ENCODE data around the gene PAH. TPM values are rescaled to one million over a fixed set of nuclear protein-coding genes. Genes with fewer than 3 reads are reported as not detected.

PAH gene
- total and polyA plus RNA-seq, 5 donors from 2014 or later, result not detected

- Histone ChIP-seq H3K4me3 (ENCODE audit: low read depth, low read length) (no peak overlapping the region), H3K4me1 (ENCODE audit: control insufficient read depth, insufficient read depth, low read length, poor library complexity, severe bottlenecking) (no peaks in the 10 kb centered on the region), H3K27me3 (ENCODE audit: control insufficient read depth, insufficient read depth, low read length) (peaks cover 5% of the 10 kb centered on the region), H3K9me3 (ENCODE audit: control insufficient read depth in 2 of 2, low read length in 2 of 2) (no peaks in the 10 kb centered on the region), H3K36me3 (ENCODE audit: control insufficient read depth, insufficient read depth, low read length) (no peaks in the 10 kb centered on the region), H3K27ac (ENCODE audit: insufficient read depth, low read length, poor library complexity, severe bottlenecking) (no peak overlapping the region)
- Mint-ChIP-seq H3K27ac (no peak overlapping the region), H3K9me3 (peaks cover 0 to 2% (median 0%) of the 10 kb centered on the region in 7 donors), H3K4me1 (no peaks in the 10 kb centered on the region), H3K27me3 (peaks cover 9% of the 10 kb centered on the region), H3K4me3 (no peak overlapping the region), H3K36me3 (no peaks in the 10 kb centered on the region)
- DNase-seq (no peak), ATAC-seq (ENCODE audit: low read depth in 2 of 2) (no peak)
These were observed 31.8 kb downstream of the PAH start for GRCh38 chr12:102885043-102885932.

GRCh38 chr12:102883204-102883799 is 33.7 kb downstream of the PAH start:
- Histone ChIP-seq H3K36me3 (ENCODE audit: control insufficient read depth, insufficient read depth, low read length) (no peaks in the 10 kb centered on the region), H3K27ac (ENCODE audit: insufficient read depth, low read length, poor library complexity, severe bottlenecking) (no peak overlapping the region), H3K4me1 (ENCODE audit: control insufficient read depth, insufficient read depth, low read length, poor library complexity, severe bottlenecking) (no peaks in the 10 kb centered on the region), H3K27me3 (ENCODE audit: control insufficient read depth, insufficient read depth, low read length) (peaks cover 5% of the 10 kb centered on the region), H3K9me3 (ENCODE audit: control insufficient read depth in 2 of 2, low read length in 2 of 2) (no peaks in the 10 kb centered on the region), H3K4me3 (ENCODE audit: low read depth, low read length) (no peak overlapping the region)
- peaks cover 0 to 3% (median 0%) of the 10 kb centered on the region in 4 donors for H3K4me1 Mint-ChIP-seq
- H3K9me3 Mint-ChIP-seq, result peaks cover 0 to 2% (median 0%) of the 10 kb centered on the region in 7 donors
- H3K4me3 Mint-ChIP-seq, result no peak overlapping the region
- H3K27me3 Mint-ChIP-seq, result no peaks in the 10 kb centered on the region
- H3K27ac Mint-ChIP-seq, result no peak overlapping the region
- ATAC-seq (ENCODE audit: low read depth in 2 of 2) (no peak), DNase-seq (peak; percentile 5 to 27 (median 16))
- H3K36me3 Mint-ChIP-seq, result no peaks in the 10 kb centered on the region

- Histone ChIP-seq H3K27ac (ENCODE audit: insufficient read depth, low read length, poor library complexity, severe bottlenecking) (no peak overlapping the region), H3K4me3 (ENCODE audit: low read depth, low read length) (no peak overlapping the region), H3K27me3 (ENCODE audit: control insufficient read depth, insufficient read depth, low read length) (peaks cover 5% of the 10 kb centered on the region), H3K36me3 (ENCODE audit: control insufficient read depth, insufficient read depth, low read length) (no peaks in the 10 kb centered on the region), H3K4me1 (ENCODE audit: control insufficient read depth, insufficient read depth, low read length, poor library complexity, severe bottlenecking) (no peaks in the 10 kb centered on the region), H3K9me3 (ENCODE audit: control insufficient read depth in 2 of 2, low read length in 2 of 2) (no peaks in the 10 kb centered on the region)
- Mint-ChIP-seq H3K9me3 (peaks cover 0 to 2% (median 0%) of the 10 kb centered on the region in 7 donors), H3K4me3 (no peak overlapping the region), H3K27me3 (no peaks in the 10 kb centered on the region), H3K4me1 (peaks cover 0 to 3% (median 0%) of the 10 kb centered on the region in 4 donors), H3K27ac (no peak overlapping the region), H3K36me3 (no peaks in the 10 kb centered on the region)
- DNase-seq, result no peak
- no peak for ATAC-seq (ENCODE audit: low read depth in 2 of 2)
These were observed 36.3 kb downstream of the PAH start for GRCh38 chr12:102880783-102881182.

GRCh38 chr12:102879144-102879763 is 37.8 kb downstream of the PAH start:
- Histone ChIP-seq H3K4me1 (ENCODE audit: control insufficient read depth, insufficient read depth, low read length, poor library complexity, severe bottlenecking) (no peaks in the 10 kb centered on the region), H3K27me3 (ENCODE audit: control insufficient read depth, insufficient read depth, low read length) (peaks cover 5% of the 10 kb centered on the region), H3K36me3 (ENCODE audit: control insufficient read depth, insufficient read depth, low read length) (no peaks in the 10 kb centered on the region), H3K9me3 (ENCODE audit: control insufficient read depth in 2 of 2, low read length in 2 of 2) (no peaks in the 10 kb centered on the region), H3K27ac (ENCODE audit: insufficient read depth, low read length, poor library complexity, severe bottlenecking) (no peak overlapping the region), H3K4me3 (ENCODE audit: low read depth, low read length) (no peak overlapping the region)
- DNase-seq (peak in 1 of 3 donors; percentile 32), ATAC-seq (ENCODE audit: low read depth in 2 of 2) (peak in 1 of 2 donors; percentile 42)
- Mint-ChIP-seq H3K4me3 (no peak overlapping the region), H3K4me1 (peaks cover 0 to 3% (median 0%) of the 10 kb centered on the region in 4 donors), H3K27ac (no peak overlapping the region), H3K9me3 (peaks cover 0 to 2% (median 0%) of the 10 kb centered on the region in 7 donors), H3K27me3 (no peaks in the 10 kb centered on the region), H3K36me3 (no peaks in the 10 kb centered on the region)

- H3K27ac ChIP-seq (ENCODE audit: insufficient read depth, low read length, poor library complexity, severe bottlenecking), result no peak overlapping the region
- Mint-ChIP-seq H3K9me3 (peaks cover 0 to 2% (median 0%) of the 10 kb centered on the region in 7 donors), H3K27ac (no peak overlapping the region), H3K36me3 (no peaks in the 10 kb centered on the region), H3K4me3 (no peak overlapping the region), H3K27me3 (no peaks in the 10 kb centered on the region), H3K4me1 (peaks cover 0 to 3% (median 0%) of the 10 kb centered on the region in 4 donors)
- no peaks in the 10 kb centered on the region for H3K36me3 ChIP-seq (ENCODE audit: control insufficient read depth, insufficient read depth, low read length)
- ATAC-seq (ENCODE audit: low read depth in 2 of 2) (no peak), DNase-seq (peak in 1 of 3 donors; percentile 10)
- H3K9me3 ChIP-seq (ENCODE audit: control insufficient read depth in 2 of 2, low read length in 2 of 2), result no peaks in the 10 kb centered on the region
- H3K27me3 ChIP-seq (ENCODE audit: control insufficient read depth, insufficient read depth, low read length), result peaks cover 3% of the 10 kb centered on the region
- H3K4me1 ChIP-seq (ENCODE audit: control insufficient read depth, insufficient read depth, low read length, poor library complexity, severe bottlenecking), result no peaks in the 10 kb centered on the region
- H3K4me3 ChIP-seq (ENCODE audit: low read depth, low read length), result no peak overlapping the region
These were observed 40.2 kb downstream of the PAH start for GRCh38 chr12:102876883-102877282.

- peaks cover 4% of the 10 kb centered on the region for H3K27me3 Mint-ChIP-seq
- H3K4me1 Mint-ChIP-seq, result peaks cover 0 to 3% (median 0%) of the 10 kb centered on the region in 4 donors
- H3K36me3 ChIP-seq (ENCODE audit: control insufficient read depth, insufficient read depth, low read length), result no peaks in the 10 kb centered on the region
- no peaks in the 10 kb centered on the region for H3K36me3 Mint-ChIP-seq
- H3K9me3 Mint-ChIP-seq, result no peaks in the 10 kb centered on the region
- DNase-seq (no peak), ATAC-seq (ENCODE audit: low read depth in 2 of 2) (no peak)
- H3K4me1 ChIP-seq (ENCODE audit: control insufficient read depth, insufficient read depth, low read length, poor library complexity, severe bottlenecking), result no peaks in the 10 kb centered on the region
- H3K27ac ChIP-seq (ENCODE audit: insufficient read depth, low read length, poor library complexity, severe bottlenecking), result no peak overlapping the region
- H3K27me3 ChIP-seq (ENCODE audit: control insufficient read depth, insufficient read depth, low read length), result no peaks in the 10 kb centered on the region
- no peaks in the 10 kb centered on the region for H3K9me3 ChIP-seq (ENCODE audit: control insufficient read depth in 2 of 2, low read length in 2 of 2)
- no peak overlapping the region for H3K27ac Mint-ChIP-seq
- H3K4me3 Mint-ChIP-seq, result no peak overlapping the region
- H3K4me3 ChIP-seq (ENCODE audit: low read depth, low read length), result no peak overlapping the region
These were observed 42.2 kb downstream of the PAH start for GRCh38 chr12:102874819-102875218.

GRCh38 chr12:102873077-102873476 is 44.0 kb downstream of the PAH start:
- Histone ChIP-seq H3K9me3 (ENCODE audit: control insufficient read depth in 2 of 2, low read length in 2 of 2) (no peaks in the 10 kb centered on the region), H3K36me3 (ENCODE audit: control insufficient read depth, insufficient read depth, low read length) (no peaks in the 10 kb centered on the region), H3K27ac (ENCODE audit: insufficient read depth, low read length, poor library complexity, severe bottlenecking) (no peak overlapping the region), H3K4me1 (ENCODE audit: control insufficient read depth, insufficient read depth, low read length, poor library complexity, severe bottlenecking) (no peaks in the 10 kb centered on the region), H3K4me3 (ENCODE audit: low read depth, low read length) (no peak overlapping the region), H3K27me3 (ENCODE audit: control insufficient read depth, insufficient read depth, low read length) (no peaks in the 10 kb centered on the region)
- no peaks in the 10 kb centered on the region for H3K9me3 Mint-ChIP-seq
- H3K27ac Mint-ChIP-seq, result no peak overlapping the region
- no peaks in the 10 kb centered on the region for H3K36me3 Mint-ChIP-seq
- H3K4me1 Mint-ChIP-seq, result no peaks in the 10 kb centered on the region
- peaks cover 4% of the 10 kb centered on the region for H3K27me3 Mint-ChIP-seq
- ATAC-seq (ENCODE audit: low read depth in 2 of 2) (no peak), DNase-seq (no peak)
- no peak overlapping the region for H3K4me3 Mint-ChIP-seq

Data from CD4-positive, CD25-positive, alpha-beta regulatory T cell (primary cell).